Measurements from ENCODE around the gene ZNF407.

GRCh38 chr18:74624466-74624865 lies 26.8 kb downstream of the ZNF407 start:
- TF ChIP-seq SP1 (IDR thresholded peaks at IDR 0.05) (no peak), FOXM1 (IDR thresholded peaks at IDR 0.05; ENCODE audit: borderline replicate concordance) (no peak), ELF4 (IDR thresholded peaks at IDR 0.05) (no peak), FOXA1 (IDR thresholded peaks at IDR 0.05) (no peak), CTBP1 (IDR thresholded peaks at IDR 0.05; ENCODE audit: borderline replicate concordance) (no peak), BHLHE40 (IDR thresholded peaks at IDR 0.05; ENCODE audit: borderline replicate concordance) (no peak), HDGF (IDR thresholded peaks at IDR 0.05; ENCODE audit: borderline replicate concordance) (no peak), TARDBP (IDR thresholded peaks at IDR 0.05) (no peak), SUZ12 (IDR thresholded peaks at IDR 0.05) (no peak), FOXK2 (IDR thresholded peaks at IDR 0.05) (no peak)
